ENCODE measurements around the gene CDH4.

Gene CDH4

GRCh38 chr20:61736751-61737310 is 484.8 kb downstream of the CDH4 start:
- no peak for DNase-seq (ENCODE audit: low spot score)
- no peak for TF ChIP-seq CTCF (IDR thresholded peaks at IDR 0.05; ENCODE audit: extremely low read depth, missing control alignments)

- no peak for DNase-seq (ENCODE audit: low spot score)
- TF ChIP-seq CTCF (IDR thresholded peaks at IDR 0.05; ENCODE audit: extremely low read depth, missing control alignments): no peak
Observed at GRCh38 chr20:61737346-61737745, 485.3 kb downstream of the CDH4 start.

GRCh38 chr20:61737812-61738443 is 485.9 kb downstream of the CDH4 start:
- DNase-seq (ENCODE audit: low spot score): no peak
- no peak for TF ChIP-seq CTCF (IDR thresholded peaks at IDR 0.05; ENCODE audit: extremely low read depth, missing control alignments)

- TF ChIP-seq CTCF (IDR thresholded peaks at IDR 0.05; ENCODE audit: extremely low read depth, missing control alignments): no peak
- DNase-seq (ENCODE audit: low spot score): no peak
Observed at GRCh38 chr20:61738601-61739069, 486.6 kb downstream of the CDH4 start.

- TF ChIP-seq CTCF (IDR thresholded peaks at IDR 0.05; ENCODE audit: extremely low read depth, missing control alignments): no peak
- DNase-seq (ENCODE audit: low spot score): no peak
Observed at GRCh38 chr20:61739086-61739831, 487.2 kb downstream of the CDH4 start.

GRCh38 chr20:61739832-61740118 is 487.7 kb downstream of the CDH4 start:
- TF ChIP-seq CTCF (IDR thresholded peaks at IDR 0.05; ENCODE audit: extremely low read depth, missing control alignments): no peak
- no peak for DNase-seq (ENCODE audit: low spot score)

GRCh38 chr20:61742097-61742825 is 490.2 kb downstream of the CDH4 start:
- no peak for DNase-seq (ENCODE audit: low spot score)
- TF ChIP-seq CTCF (IDR thresholded peaks at IDR 0.05; ENCODE audit: extremely low read depth, missing control alignments): no peak

All from GM20000 (cell line).